ENCODE data around the gene PLPPR1. TPM values are rescaled to one million over a fixed set of nuclear protein-coding genes. Genes with fewer than 3 reads are reported as not detected.

The PLPPR1 gene
- total RNA-seq, 1 experiment from 2014 or later = not detected

DNA sequence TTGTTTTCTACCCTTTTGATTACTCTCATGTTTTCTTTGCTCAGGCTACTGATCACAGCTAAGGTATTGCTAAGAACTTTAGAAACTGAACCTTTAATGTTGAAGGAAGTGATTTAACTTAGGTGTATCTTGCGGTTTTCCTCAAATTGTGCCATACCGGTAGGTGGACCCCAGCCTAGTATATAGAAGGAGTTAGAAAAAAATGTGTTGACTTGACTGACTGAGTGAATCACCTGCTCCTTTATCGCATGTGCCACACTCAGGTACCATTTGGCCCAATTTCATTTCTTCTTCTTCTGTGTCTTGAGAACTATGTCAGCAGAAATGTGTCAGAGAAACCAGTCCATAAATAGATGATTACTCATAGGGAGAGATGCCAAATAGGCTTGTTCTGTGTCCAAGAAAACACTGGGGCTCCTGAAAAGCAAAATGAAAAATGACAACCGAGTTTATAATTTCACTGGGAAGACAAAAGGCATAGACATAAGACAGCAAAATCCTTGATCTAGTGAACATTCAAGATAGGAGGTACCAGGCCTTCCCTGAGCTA, 19.4 kb downstream of the PLPPR1 start:
- DNase-seq (ENCODE audit: low read depth) = no peak

DNA sequence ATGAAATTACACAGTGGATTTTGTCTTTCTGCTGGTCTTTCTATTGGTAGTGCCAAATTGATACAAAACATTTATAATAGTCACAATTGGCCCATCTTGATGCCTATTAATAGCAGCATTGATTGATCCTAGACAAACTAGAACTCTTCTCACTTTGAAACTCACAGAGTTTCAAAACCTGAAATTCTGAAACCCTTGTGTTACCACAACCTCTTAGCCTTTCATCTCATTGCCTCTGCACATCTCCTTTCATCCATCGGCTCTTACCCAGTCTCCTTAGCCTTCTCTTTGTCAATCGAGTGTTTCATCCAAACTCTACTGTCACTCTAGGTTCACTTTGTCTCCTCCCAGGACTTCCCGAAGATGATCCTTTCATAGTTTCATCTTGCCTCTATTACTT, 22.1 kb downstream of the PLPPR1 start:
- DNase-seq (ENCODE audit: low read depth) = no peak

DNA sequence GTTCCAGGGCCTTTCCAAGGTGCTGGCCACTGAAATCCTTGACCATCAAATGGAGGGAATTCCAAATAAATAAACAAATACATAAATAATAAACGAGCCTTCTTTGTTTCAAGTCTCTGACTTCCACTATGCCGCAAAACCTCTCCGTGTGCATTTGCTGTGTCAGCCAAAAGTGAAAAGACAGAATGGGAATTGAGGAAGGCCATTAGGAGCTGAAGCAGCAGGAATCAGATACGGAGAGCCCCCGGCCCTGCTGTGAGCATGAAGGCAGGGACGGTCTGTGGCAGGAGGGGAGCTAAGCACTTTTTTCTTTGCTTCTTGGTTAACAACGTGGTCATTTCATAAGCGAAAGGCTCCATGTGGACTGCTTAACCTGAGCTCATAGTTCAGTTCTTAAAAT, 26.1 kb downstream of the PLPPR1 start:
- no peak for DNase-seq (ENCODE audit: low read depth)

DNA sequence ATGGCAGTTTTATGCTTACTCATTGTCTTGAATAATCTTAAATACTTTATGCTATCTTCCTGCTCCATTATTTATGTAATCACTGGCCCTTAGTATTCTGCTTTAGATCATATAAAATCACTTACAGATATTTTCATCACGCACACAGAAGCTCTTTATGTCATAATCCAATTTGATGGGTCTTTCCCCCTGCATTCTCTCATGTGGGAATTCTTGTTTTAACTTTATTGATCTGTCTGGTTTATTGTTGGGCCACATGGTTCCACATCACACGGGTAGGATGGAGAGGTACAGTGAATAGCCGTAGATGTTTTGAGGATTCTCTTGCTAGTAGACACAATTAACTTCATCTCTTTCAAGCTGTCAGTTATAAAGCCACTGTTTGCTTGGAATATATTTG, 27.0 kb downstream of the PLPPR1 start:
- DNase-seq (ENCODE audit: low read depth) = no peak

- no peak for DNase-seq (ENCODE audit: low read depth)
These were observed 34.2 kb downstream of the PLPPR1 start for GRCh38 chr9:101062686-101063085.

DNA sequence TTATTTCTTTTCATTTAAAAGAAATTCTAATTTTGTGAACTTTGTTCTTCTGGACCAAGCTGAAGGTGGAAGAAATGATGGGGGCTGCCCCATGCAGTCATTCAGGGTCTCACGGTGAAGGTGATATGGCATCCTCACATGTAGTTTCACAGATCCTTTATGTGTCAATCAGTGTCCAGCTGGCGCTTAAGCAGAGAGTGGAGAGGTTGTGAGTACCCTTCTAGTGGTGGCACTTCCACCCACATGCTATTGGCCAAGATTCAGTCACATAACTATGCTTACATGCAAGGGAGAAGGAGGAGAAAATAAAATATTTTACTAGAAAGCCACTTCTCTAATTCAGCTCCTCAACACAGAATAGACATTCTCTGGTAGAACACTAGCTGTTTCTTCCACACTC, 34.7 kb downstream of the PLPPR1 start:
- DNase-seq (ENCODE audit: low read depth) = no peak

DNA sequence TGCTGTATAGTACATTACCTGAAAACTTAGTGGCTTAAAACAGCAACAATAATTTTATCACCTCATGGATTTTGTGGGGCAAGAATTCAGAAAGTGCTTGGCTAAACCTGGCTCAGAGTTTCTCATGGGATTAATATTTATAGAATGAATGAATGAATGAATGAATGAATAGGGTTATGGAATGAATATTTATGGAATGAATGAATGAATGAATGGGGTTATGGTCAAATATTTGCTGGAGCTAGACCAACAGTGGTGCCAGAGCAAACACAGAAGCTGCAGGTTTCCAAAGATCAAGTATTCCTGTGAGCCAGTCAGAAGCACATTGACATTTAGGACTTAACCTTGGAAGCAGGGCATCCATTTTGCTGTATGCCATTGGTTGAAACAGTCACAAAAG, 35.7 kb downstream of the PLPPR1 start:
- DNase-seq (ENCODE audit: low read depth) = no peak

GRCh38 chr9:101065930-101066329, 37.4 kb downstream of the PLPPR1 start:
- no peak for DNase-seq (ENCODE audit: low read depth)

GRCh38 chr9:101068696-101069095, 40.2 kb downstream of the PLPPR1 start:
- no peak for DNase-seq (ENCODE audit: low read depth)

- DNase-seq (ENCODE audit: low read depth) = no peak
These were observed 43.7 kb downstream of the PLPPR1 start for GRCh38 chr9:101072259-101072658.

DNA sequence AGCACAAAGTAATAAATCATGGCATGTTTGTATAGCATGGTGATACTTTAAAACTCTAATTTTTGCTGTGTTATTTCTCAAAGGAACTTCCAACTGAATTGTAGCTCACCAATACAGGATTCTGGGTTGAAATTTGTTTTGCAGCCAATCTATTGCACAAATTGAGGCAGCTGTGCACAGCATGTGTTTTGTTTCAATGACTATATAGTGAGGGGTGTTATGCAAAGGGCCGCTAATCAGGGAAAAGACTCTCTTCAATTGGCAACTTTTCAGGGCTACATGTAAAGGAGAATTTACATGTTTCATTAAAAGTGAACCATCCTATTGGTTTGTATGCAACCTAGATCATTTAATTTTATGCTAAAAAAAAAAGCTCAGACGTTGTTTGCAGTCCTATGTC, 44.6 kb downstream of the PLPPR1 start:
- no peak for DNase-seq (ENCODE audit: low read depth)

DNA sequence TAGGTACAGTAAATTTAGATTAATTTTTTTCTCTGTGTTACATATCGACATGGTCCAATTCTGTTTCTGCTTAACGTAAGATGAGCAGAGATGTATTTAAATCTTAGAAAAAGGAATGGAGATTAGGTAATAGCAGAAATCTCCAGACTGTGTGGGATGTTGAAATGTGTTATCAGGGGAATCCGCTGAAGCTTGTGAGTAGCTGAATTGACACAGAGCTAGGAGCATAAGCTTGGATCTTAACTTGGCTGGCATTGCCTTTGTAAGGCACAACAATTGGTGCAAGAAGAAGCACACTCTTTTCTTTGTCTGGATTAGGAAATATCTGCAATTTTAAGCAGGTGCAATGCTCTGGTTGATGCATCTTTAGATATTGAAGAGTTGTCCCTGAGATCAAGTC, 53.1 kb downstream of the PLPPR1 start:
- DNase-seq (ENCODE audit: low read depth) = no peak

DNA sequence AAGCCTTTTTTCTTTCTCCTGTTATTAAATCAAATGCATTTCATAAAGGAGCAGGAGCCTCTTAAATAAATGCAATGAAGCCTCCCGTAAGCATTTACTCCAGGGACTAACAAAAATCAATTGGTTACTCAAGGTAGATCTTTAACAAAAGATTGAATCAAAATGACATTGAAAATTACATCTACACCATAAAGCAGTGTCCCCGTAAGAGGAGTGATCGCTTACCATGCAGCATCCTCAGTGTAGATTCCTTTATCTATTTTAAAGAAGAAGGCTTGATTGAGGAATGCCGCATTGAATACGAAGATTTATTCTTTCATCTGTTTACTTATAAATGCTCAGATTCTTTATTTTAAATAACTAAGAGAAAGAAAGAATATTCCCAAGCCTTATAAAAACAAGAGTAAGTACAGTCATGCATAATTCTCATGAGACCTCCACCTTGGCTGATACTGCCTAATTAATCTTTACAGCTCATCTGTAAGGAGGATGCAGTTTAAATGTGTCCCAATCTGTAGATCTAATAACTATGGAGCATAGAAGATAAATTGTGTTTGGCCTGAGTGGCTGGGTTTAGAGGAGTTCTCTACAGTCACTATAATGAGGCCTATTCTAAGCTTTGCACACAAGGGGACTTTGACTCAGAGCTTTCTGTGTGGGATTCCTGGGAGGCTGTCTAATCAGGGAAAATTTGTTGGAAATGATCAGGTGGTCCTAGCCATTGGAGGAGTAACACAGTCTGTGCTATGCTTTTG, 55.1 kb downstream of the PLPPR1 start:
- no peak for DNase-seq (ENCODE audit: low read depth)

DNA sequence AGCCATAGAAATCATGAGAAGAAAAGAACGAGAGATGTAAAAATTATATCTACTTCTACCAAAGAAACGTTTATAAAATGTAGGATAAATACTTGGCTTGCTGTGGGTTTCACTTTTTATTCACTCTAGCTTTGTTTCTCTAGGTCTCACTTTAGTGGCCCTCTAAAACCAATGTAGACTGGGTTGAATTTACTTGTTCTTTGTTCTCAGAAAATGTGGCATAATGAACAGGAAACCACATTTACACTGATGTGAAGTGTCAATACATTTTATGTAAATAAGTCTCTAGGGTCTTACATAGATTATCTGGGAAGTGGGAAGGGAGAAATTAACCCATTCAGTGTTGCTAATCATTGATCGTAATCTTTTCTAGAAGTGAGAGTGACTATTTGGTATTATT, 58.9 kb downstream of the PLPPR1 start:
- no peak for DNase-seq (ENCODE audit: low read depth)

GRCh38 chr9:101092922-101093321, 64.4 kb downstream of the PLPPR1 start:
- no peak for DNase-seq (ENCODE audit: low read depth)

DNA sequence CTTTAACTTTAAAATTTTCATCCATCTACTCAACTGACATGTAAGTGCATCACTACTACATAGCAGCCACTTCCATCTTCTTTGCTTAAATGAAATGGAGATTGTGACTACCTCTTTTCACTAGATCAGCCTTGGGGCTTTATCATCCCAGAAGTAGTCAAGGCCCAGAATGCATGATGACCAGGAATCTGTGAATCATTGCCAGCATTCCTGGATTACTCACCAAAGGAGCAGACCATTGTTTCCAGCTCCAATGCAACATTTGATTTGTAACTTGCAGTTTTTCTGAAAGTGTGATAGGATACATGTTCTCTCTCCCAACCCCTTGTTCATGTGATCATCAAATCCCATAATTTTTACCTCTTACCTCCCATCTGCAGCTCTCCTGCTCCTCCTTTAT, 65.1 kb downstream of the PLPPR1 start:
- DNase-seq (ENCODE audit: low read depth) = no peak

DNA sequence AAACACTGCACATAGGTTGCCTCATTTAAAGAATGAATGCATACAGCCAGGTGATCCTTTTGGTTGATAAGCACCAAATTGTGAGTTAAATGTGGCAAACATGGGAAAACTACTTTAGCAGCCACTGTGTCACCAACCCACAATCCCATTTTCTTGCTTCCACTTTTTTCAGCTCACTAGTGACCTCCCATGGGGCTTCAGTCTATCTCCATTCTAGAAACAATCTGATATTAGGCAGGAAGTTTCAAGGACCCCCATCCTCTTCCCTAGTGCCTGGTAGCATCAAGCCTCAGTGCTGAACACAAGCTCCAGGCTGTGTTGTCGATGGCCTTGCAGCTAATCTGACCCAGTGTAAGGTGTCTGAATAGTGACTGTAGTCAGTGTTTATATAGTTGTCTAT, 66.2 kb downstream of the PLPPR1 start:
- DNase-seq (ENCODE audit: low read depth) = no peak

DNA sequence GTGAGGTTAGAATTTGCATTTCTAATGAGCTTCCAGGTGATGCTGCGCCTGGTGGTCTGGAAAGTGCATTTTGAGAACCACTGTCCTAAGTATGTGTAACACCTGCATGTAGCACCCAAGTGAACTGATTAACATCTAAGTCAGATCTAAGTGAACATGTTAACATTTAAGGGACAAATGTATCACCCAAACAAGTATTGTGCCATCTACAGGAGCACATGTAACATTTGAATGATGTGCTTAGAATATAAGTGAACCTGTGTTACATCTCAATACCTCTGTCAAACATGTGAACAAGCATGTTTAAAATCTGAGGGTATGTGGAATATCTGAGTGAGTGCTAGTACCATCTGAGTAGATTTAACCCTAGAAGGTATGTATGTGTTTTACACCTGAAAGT, 68.7 kb downstream of the PLPPR1 start:
- DNase-seq (ENCODE audit: low read depth) = no peak

GRCh38 chr9:101098392-101098791, 69.9 kb downstream of the PLPPR1 start:
- no peak for DNase-seq (ENCODE audit: low read depth)

- DNase-seq (ENCODE audit: low read depth) = no peak
These were observed 85.8 kb downstream of the PLPPR1 start for GRCh38 chr9:101114317-101114716.

DNA sequence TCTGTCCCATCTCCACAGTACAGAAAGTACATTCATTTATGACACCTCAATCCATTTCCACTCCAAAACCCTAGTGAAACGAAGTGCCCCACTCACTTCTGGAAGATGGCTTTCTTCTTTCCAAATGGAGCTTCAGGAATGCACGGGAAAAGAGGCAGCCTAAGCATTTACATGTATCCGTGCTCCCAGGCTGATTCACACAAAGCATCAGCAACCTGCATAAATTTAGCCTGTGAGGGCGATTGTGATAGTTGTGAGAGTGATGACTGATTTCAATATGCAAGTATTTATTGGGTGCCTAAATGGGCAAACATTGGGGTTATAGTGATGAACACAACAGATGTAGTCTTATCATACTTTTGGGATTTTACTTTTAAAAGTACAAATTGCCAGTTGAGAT, 86.6 kb downstream of the PLPPR1 start:
- DNase-seq (ENCODE audit: low read depth) = no peak

DNA sequence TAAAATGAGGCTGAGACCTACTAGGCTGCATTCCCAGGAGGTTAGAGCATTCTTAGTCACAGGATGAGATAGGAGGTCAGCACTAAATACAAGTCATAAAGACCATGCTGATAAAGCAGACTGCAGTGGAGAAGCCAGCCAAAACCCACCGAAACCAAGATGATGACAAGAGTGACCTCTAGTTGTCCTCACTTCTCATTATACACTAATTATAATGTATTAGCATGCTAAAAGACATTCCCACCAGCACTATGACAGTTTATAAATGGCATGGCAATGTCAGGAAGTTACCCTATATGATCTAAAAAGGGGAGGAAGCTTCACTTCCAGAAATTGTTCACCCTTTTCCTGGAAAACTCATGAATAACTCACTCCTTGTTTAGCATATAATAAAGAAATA, 88.6 kb downstream of the PLPPR1 start:
- DNase-seq (ENCODE audit: low read depth) = no peak

GRCh38 chr9:101119206-101119819, 90.8 kb downstream of the PLPPR1 start:
- DNase-seq (ENCODE audit: low read depth) = no peak
